Sigmoid colon (tissue), 7 donors: ENCODE results near the gene BRI3. TPM values are rescaled to one million over a fixed set of nuclear protein-coding genes. Genes with fewer than 3 reads are reported as not detected.
"Not testable (repeated sequence)": the region's sequence is repeated elsewhere in the genome, so short reads cannot be mapped to it uniquely, and the experiment has no call there.

ENCODE experiments used
- DNase-seq: peaks from one replicate; pipeline ENCODE4 v3.0.0-alpha.2; 2019
- H3K27ac ChIP-seq, 4 donors: fragments of 200-600 bp; sonication (generic); one replicate each; pipeline ENCODE4 v1.5.1; 2016 to 2019; ENCODE audit warnings: mild to moderate bottlenecking in 1 of 4
- H3K27me3 ChIP-seq, 3 donors: fragments of 200-600 bp; sonication (generic); one replicate each; pipeline ENCODE4 v1.5.1; 2019; ENCODE audit warnings: mild to moderate bottlenecking in 1 of 3
- H3K36me3 ChIP-seq, 4 donors: fragments of 200-600 bp; sonication (generic); one replicate each; pipeline ENCODE4 v1.5.1; 2016 to 2019
- H3K4me1 ChIP-seq, 4 donors: fragments of 200-600 bp; sonication (generic); one replicate each; pipeline ENCODE4 v1.5.1; 2017 to 2019
- H3K4me3 ChIP-seq, 4 donors: fragments of 200-600 bp; sonication (generic); one replicate each; pipeline ENCODE4 v1.5.1; 2017 to 2019; ENCODE audit warnings: mild to moderate bottlenecking in 2 of 4, moderate library complexity in 1 of 4
- H3K9me3 ChIP-seq, 4 donors: fragments of 200-600 bp in 3 of 4; sonication (generic) in 3 of 4; one replicate each; pipeline versions ENCODE4 v1.5.1 to v1.6.1; 2013 to 2019
- CTCF ChIP-seq, 4 experiments: fragments of 450-650 bp in 3 of 4; fragments of 200-600 bp in 1 of 4; IDR thresholded peaks; one replicate each; pipeline ENCODE4 v1.5.1; 2016 to 2019; ENCODE audit warnings: antibody characterized with exemption in 4 of 4, mild to moderate bottlenecking in 3 of 4, moderate library complexity in 2 of 4
- EP300 ChIP-seq, 4 donors: sonication (generic); formaldehyde crosslinking; IDR thresholded peaks; one replicate each; pipeline ENCODE4 v1.6.1; 2017; ENCODE audit warnings: antibody characterized with exemption in 4 of 4
- POLR2A ChIP-seq, 2 donors: fragments of 450-650 bp; IDR thresholded peaks; one replicate each; pipeline ENCODE4 v1.6.1; 2016; ENCODE audit warnings: antibody characterized with exemption in 2 of 2, mild to moderate bottlenecking in 2 of 2, moderate library complexity in 2 of 2
- POLR2AphosphoS5 ChIP-seq, 4 donors: sonication (generic); formaldehyde crosslinking; IDR thresholded peaks; one replicate each; pipeline ENCODE4 v1.6.1; 2017; ENCODE audit warnings: antibody characterized with exemption in 4 of 4
- WGBS, 2 donors: extraction: QIAGEN DNeasy Blood & Tissue Kit; methylation state at CpG; one replicate each; pipeline ENCODE4 v1.1.7; 2013; 5-methylcytosine and 5-hydroxymethylcytosine counted together
- intact Hi-C: fragments of 100-400 bp; cut with DNase I; formaldehyde crosslinking; loops from one replicate; pipeline ENCODE4 v1.15.1; 2023
- polyA plus RNA-seq, 3 donors: library from polyadenylated mRNA; stranded (reverse); fragments of 200-250 nt; gene quantifications; one replicate each; pipeline ENCODE4 v1.2.3, GENCODE V29; 2013
- total RNA-seq, 4 donors: library from RNA; depleted of rRNA; stranded (reverse); fragments of >200 nt; gene quantifications; one replicate each; pipeline ENCODE4 v1.1.0, GENCODE V29; 2016
- donor health status: healthy with polysubstance abuse.
- donor health status: Bipolar disorder and iron deficiency.
- donor health status: healthy.

Gene BRI3
- total and polyA plus RNA-seq, 7 donors, result 44.9 to 344 (median 61.8) TPM

- no peak for DNase-seq
- intact Hi-C loops, result no loop called here
- TF ChIP-seq CTCF (IDR thresholded peaks at IDR 0.05) (no peak), POLR2AphosphoS5 (IDR thresholded peaks at IDR 0.05) (no peak), POLR2A (IDR thresholded peaks at IDR 0.05) (no peak), EP300 (IDR thresholded peaks at IDR 0.05) (no peak)
- 75 to 93% methylated on average over 11 of the region's 11 CpGs for WGBS, 2 donors
- H3K27me3 ChIP-seq, result no peaks in the 10 kb centered on the region
- H3K9me3 ChIP-seq, result no peaks in the 10 kb centered on the region
- no peak overlapping the region for H3K4me3 ChIP-seq
- H3K4me1 ChIP-seq, result no peaks in the 10 kb centered on the region
- H3K27ac ChIP-seq, result no peak overlapping the region
- no peaks in the 10 kb centered on the region for H3K36me3 ChIP-seq
Observed at GRCh38 chr7:98314469-98314868, 33.0 kb downstream of the BRI3 start.

GRCh38 chr7:98315318-98315993, 34.0 kb downstream of the BRI3 start:
- Histone ChIP-seq H3K27ac (no peak overlapping the region), H3K27me3 (no peaks in the 10 kb centered on the region), H3K9me3 (no peaks in the 10 kb centered on the region), H3K4me1 (no peaks in the 10 kb centered on the region), H3K36me3 (no peaks in the 10 kb centered on the region), H3K4me3 (no peak overlapping the region)
- TF ChIP-seq CTCF (IDR thresholded peaks at IDR 0.05), result no peak
- TF ChIP-seq EP300 (IDR thresholded peaks at IDR 0.05), result no peak
- TF ChIP-seq POLR2A (IDR thresholded peaks at IDR 0.05), result no peak
- WGBS, 2 donors, result 76 to 89% methylated on average over 13 of the region's 13 CpGs
- intact Hi-C loops, result no loop called here
- DNase-seq, result no peak

GRCh38 chr7:98315994-98316527, 34.6 kb downstream of the BRI3 start:
- H3K27me3 ChIP-seq, DNase-seq, H3K36me3 ChIP-seq, H3K4me1 ChIP-seq, H3K4me3 ChIP-seq, H3K27ac ChIP-seq, intact Hi-C loops, H3K9me3 ChIP-seq: not testable (repeated sequence)
- WGBS, 2 donors, result 95 to 97% methylated on average over 4 of the region's 4 CpGs

GRCh38 chr7:98317366-98318040, 36.0 kb downstream of the BRI3 start:
- no peak for DNase-seq

More at GRCh38 chr7:98317366-98318040, 36.0 kb downstream of the BRI3 start:
- Histone ChIP-seq H3K4me3 (no peak overlapping the region), H3K4me1 (no peaks in the 10 kb centered on the region), H3K9me3 (no peaks in the 10 kb centered on the region), H3K27ac (no peak overlapping the region), H3K27me3 (peaks cover 0 to 6% (median 0%) of the 10 kb centered on the region in 3 donors), H3K36me3 (no peaks in the 10 kb centered on the region)
- WGBS, 2 donors, result 96% methylated on average over 14 of the region's 14 CpGs
- intact Hi-C loops, result no loop called here
- TF ChIP-seq EP300 (IDR thresholded peaks at IDR 0.05), result no peak
- no peak for TF ChIP-seq POLR2A (IDR thresholded peaks at IDR 0.05)
- no peak for TF ChIP-seq POLR2AphosphoS5 (IDR thresholded peaks at IDR 0.05)
- TF ChIP-seq CTCF (IDR thresholded peaks at IDR 0.05), result no peak
